Gastrocnemius medialis (tissue), 4 donors: ENCODE data around the gene AHSA1.

Experiments
- CTCF ChIP-seq, 5 experiments: fragments of 450-650 bp in 3 of 5; fragments of 200-600 bp in 2 of 5; sonication (generic) in 2 of 5; IDR thresholded peaks in 4 of 5; conservative IDR thresholded peaks in 1 of 5; 1 replicate in 4 of 5; 2 replicates in 1 of 5; pipeline ENCODE4 v1.5.1; 2016 to 2019; ENCODE audit warnings: antibody characterized with exemption in 5 of 5, mild to moderate bottlenecking in 3 of 5, moderate library complexity in 3 of 5
- POLR2A ChIP-seq, 2 donors: fragments of 450-650 bp; IDR thresholded peaks; one replicate each; pipeline ENCODE4 v1.6.1; 2017; ENCODE audit warnings: antibody characterized with exemption in 2 of 2, mild to moderate bottlenecking in 2 of 2, moderate library complexity in 2 of 2

DNA sequence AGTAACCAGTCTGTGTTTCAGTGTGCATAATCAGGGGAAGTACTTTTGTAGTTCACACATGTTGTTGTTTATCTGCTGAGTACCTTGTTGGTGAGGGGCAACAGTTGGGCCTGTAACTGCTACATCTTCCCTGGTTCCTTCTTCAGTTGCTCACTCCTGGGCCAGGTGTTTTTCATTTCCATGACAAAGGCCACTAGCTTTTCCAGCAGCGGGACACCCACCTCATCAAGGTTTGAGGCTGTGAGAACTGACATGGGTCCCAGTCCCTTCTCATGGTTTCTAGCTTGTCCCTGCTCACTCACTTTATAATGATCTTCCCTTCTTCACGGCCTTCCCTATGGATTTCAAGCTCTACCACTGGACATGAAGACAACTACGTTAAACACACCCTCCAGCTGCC is 33.0 kb upstream of the AHSA1 start:
- no peak for TF ChIP-seq POLR2A (IDR thresholded peaks at IDR 0.05)
- no peak for TF ChIP-seq CTCF (IDR thresholded peaks at IDR 0.05 in 4 of 5, conservative IDR thresholded peaks at IDR 0.05 in 1 of 5)
